ENCODE data around the gene EVA1A. TPM values are rescaled to one million over a fixed set of nuclear protein-coding genes. Genes with fewer than 3 reads are reported as not detected.

EVA1A gene
- total RNA-seq, 4 donors from 2014 or later = 0.17 to 1.2 (median 0.69) TPM; not detected in 1

DNA sequence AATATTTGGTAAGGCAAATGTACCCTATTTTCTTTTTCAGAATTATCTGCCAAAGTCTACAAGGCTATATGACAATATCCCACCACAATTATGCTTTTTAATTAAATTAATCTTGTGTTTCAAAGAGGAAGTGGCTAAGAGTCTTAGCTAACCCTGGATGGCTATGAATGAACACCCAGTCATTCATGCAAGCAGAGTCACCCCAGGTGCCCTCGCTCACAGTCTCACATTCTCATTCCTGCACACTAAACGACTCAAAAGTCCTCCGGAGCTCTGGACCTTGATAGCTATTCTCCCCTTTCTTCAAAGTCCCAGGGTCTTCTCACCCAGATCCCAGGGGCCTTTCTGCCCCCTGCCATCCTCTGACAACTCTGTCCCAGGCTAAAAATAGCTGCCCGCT is 43.7 kb upstream of the EVA1A start:
- peaks cover 0 to 48% (median 9%) of the 10 kb centered on the region in 4 donors for H3K27me3 ChIP-seq
- intact Hi-C loops (cut with DNase I) = loop anchor here (10.0 kb wide), 2 partner anchors 140 to 680 kb away; no protein-coding TSS in a partner anchor
- H3K9me3 ChIP-seq = no peaks in the 10 kb centered on the region
- H3K4me3 ChIP-seq = no peak overlapping the region
- no peak overlapping the region for H3K27ac ChIP-seq (replicated peaks in 1 of 4)
- no peaks in the 10 kb centered on the region for H3K36me3 ChIP-seq
- peaks cover 0 to 6% (median 4%) of the 10 kb centered on the region in 4 donors for H3K4me1 ChIP-seq
- WGBS = 80% methylated on average over 4 of the region's 4 CpGs
- TF ChIP-seq, protein P1, sequence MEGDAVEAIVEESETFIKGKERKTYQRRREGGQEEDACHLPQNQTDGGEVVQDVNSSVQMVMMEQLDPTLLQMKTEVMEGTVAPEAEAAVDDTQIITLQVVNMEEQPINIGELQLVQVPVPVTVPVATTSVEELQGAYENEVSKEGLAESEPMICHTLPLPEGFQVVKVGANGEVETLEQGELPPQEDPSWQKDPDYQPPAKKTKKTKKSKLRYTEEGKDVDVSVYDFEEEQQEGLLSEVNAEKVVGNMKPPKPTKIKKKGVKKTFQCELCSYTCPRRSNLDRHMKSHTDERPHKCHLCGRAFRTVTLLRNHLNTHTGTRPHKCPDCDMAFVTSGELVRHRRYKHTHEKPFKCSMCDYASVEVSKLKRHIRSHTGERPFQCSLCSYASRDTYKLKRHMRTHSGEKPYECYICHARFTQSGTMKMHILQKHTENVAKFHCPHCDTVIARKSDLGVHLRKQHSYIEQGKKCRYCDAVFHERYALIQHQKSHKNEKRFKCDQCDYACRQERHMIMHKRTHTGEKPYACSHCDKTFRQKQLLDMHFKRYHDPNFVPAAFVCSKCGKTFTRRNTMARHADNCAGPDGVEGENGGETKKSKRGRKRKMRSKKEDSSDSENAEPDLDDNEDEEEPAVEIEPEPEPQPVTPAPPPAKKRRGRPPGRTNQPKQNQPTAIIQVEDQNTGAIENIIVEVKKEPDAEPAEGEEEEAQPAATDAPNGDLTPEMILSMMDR (IDR thresholded peaks at IDR 0.05) = no peak
- TF ChIP-seq EP300 (IDR thresholded peaks at IDR 0.05) (no peak), POLR2A (IDR thresholded peaks at IDR 0.05; ENCODE audit: low read depth) (no peak), POLR2AphosphoS5 (IDR thresholded peaks at IDR 0.05) (no peak)
- no peak for DNase-seq (ENCODE audit: extremely low spot score)

DNA sequence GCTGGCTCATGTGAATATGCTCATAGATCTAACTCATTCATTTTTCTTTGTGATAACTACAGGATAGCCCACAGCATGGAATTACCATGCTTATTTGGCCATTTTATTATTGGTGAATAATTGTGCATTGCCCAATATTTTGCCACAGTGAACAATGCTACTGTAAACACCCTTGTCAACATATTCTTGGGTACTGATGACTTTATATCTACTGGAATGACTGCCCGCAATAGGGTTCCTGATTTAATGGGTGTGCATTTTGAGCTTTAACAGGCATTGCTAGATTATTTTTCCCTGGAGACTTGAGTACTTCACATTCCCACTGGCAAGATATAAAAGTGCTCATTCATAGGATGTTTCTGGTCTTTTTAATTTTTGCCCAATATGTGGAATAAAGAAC is 42.7 kb upstream of the EVA1A start:
- intact Hi-C loops (cut with DNase I) = loop anchor here (10.0 kb wide), 2 partner anchors 139 to 679 kb away; no protein-coding TSS in a partner anchor
- H3K27ac ChIP-seq (replicated peaks in 1 of 4) = no peak overlapping the region
- 89% methylated on average over 1 of the region's 1 CpG for WGBS

DNA sequence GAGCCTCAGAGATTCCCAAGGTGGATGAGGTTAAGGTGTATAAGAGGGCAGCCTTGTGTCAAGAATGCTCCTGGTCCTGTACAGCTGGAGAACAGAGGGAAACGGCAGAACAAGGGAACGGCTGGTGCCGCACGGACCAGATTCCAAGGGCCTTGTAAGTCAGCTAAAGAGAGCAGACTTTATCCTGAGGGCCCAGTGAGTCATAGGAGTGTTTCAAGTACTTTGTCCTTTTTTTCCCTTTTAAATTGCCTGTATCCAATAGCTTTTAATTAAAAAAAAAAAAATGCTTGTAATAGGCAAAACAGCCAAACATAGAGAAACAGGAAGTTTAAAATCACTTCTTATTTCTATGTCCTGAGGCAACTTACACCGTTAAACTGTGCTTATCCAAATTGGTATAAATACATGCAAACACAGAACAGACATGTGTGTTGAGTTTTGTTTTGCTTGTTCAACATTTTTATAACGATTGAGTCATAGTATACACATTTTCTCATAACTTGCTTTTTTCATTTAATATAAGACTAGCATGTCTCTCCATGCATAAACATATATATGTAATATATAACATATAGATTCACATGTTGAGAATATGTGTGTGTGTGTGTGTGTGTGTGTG is 42.1 kb upstream of the EVA1A start:
- intact Hi-C loops (cut with DNase I) = loop anchor here (10.0 kb wide), 2 partner anchors 138 to 678 kb away; no protein-coding TSS in a partner anchor
- Histone ChIP-seq H3K4me1 (no peaks in the 10 kb centered on the region), H3K27me3 (peaks cover 0 to 32% (median 3%) of the 10 kb centered on the region in 4 donors), H3K27ac (replicated peaks in 1 of 4) (no peak overlapping the region), H3K9me3 (no peaks in the 10 kb centered on the region), H3K36me3 (no peaks in the 10 kb centered on the region), H3K4me3 (no peak overlapping the region)
- 72% methylated on average over 6 of the region's 6 CpGs for WGBS
- peak; percentile 60 for DNase-seq (ENCODE audit: extremely low spot score)
- TF ChIP-seq, protein P1 (IDR thresholded peaks at IDR 0.05) = no peak
- no peak for TF ChIP-seq POLR2A (IDR thresholded peaks at IDR 0.05; ENCODE audit: low read depth)
- TF ChIP-seq EP300 (IDR thresholded peaks at IDR 0.05) = no peak
- TF ChIP-seq POLR2AphosphoS5 (IDR thresholded peaks at IDR 0.05) = no peak

More for the DNA sequence above, 42.7 kb upstream of the EVA1A start:
- Histone ChIP-seq H3K27me3 (peaks cover 0 to 38% (median 6%) of the 10 kb centered on the region in 4 donors), H3K36me3 (no peaks in the 10 kb centered on the region), H3K4me3 (no peak overlapping the region), H3K9me3 (no peaks in the 10 kb centered on the region), H3K4me1 (no peaks in the 10 kb centered on the region)
- DNase-seq (ENCODE audit: extremely low spot score) = no peak
- TF ChIP-seq EP300 (IDR thresholded peaks at IDR 0.05) (no peak), POLR2AphosphoS5 (IDR thresholded peaks at IDR 0.05) (no peak), POLR2A (IDR thresholded peaks at IDR 0.05; ENCODE audit: low read depth) (no peak)
- TF ChIP-seq, protein P1 (IDR thresholded peaks at IDR 0.05) = no peak

DNA sequence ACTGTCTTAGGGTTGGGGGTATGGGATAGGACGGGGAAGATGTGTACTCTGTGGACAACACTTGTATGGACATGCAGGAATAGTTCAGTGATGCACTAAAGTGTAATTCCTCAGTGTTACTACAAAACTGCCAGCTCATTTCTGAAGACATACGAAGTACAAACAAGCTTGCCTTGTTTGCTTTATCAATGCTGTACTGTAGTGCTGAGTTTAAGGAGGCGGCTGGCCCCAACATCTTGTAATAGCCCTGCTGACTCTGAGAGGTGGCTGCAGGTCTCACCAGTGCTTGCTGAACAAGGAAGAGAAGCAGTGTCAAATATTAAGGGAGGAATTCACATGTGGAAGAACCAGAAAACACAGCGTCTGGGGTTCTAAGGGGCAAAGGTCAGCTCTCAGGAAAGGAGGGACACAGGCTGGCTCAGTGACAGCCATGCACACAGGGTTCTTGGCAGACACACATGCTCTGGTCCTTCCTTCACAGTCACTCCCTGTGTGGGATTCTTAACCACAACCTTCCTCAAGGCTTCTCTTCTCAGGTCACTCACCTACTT is 39.8 kb upstream of the EVA1A start:
- 77% methylated on average over 4 of the region's 4 CpGs for WGBS
- H3K36me3 ChIP-seq = no peaks in the 10 kb centered on the region
- peaks cover 0 to 10% (median 2%) of the 10 kb centered on the region in 4 donors for H3K27me3 ChIP-seq
- no peaks in the 10 kb centered on the region for H3K9me3 ChIP-seq
- H3K4me1 ChIP-seq = no peaks in the 10 kb centered on the region
- no peak overlapping the region for H3K4me3 ChIP-seq
- no peak overlapping the region for H3K27ac ChIP-seq (replicated peaks in 1 of 4)
- DNase-seq (ENCODE audit: extremely low spot score) = no peak
- intact Hi-C loops (cut with DNase I) = loop anchor here (10.0 kb wide), 2 partner anchors 136 to 676 kb away; no protein-coding TSS in a partner anchor
- TF ChIP-seq, protein P1 (IDR thresholded peaks at IDR 0.05) = no peak
- TF ChIP-seq EP300 (IDR thresholded peaks at IDR 0.05) = no peak
- no peak for TF ChIP-seq POLR2AphosphoS5 (IDR thresholded peaks at IDR 0.05)
- TF ChIP-seq POLR2A (IDR thresholded peaks at IDR 0.05; ENCODE audit: low read depth) = no peak
